ENCODE results near the gene SORCS3. TPM values are rescaled to one million over a fixed set of nuclear protein-coding genes. Genes with fewer than 3 reads are reported as not detected.

Gene SORCS3
- total RNA-seq, 1 donor from 2014 or later = not detected

- no peak for DNase-seq (ENCODE audit: low spot score)
- no peak for TF ChIP-seq CTCF (IDR thresholded peaks at IDR 0.05)
- H3K4me1 Mint-ChIP-seq (ENCODE audit: low read depth) = no peaks in the 10 kb centered on the region
- H3K9me3 Mint-ChIP-seq (ENCODE audit: low read depth) = no peaks in the 10 kb centered on the region
- no peak overlapping the region for H3K27ac Mint-ChIP-seq (ENCODE audit: unreplicated experiment)
- H3K36me3 Mint-ChIP-seq (ENCODE audit: low read depth) = no peaks in the 10 kb centered on the region
- H3K27me3 Mint-ChIP-seq (ENCODE audit: low read depth) = peaks cover 7% of the 10 kb centered on the region
- no peak overlapping the region for H3K4me3 Mint-ChIP-seq (ENCODE audit: unreplicated experiment)
These were observed 17.0 kb downstream of the SORCS3 start for GRCh38 chr10:104658067-104658466.

DNA sequence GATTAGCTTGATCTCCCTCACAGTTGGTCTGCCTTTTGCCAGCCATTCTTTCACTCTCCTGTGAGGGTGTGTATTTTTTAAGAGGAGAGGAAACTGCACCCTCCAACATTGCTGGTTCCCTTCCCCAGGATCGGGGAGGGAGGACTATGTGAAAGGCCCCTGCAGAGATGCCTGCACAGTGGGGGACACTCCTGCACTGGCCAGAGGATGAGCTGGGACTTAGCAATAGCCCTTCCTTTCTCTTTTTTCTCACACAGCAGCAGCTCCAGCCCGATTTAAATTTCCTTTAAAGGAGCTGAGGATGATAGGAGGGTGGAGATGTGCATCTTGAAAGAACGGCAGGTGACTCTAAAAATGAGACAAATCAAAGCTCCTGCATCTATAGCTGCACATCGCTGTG, 18.7 kb downstream of the SORCS3 start:
- Mint-ChIP-seq H3K4me3 (ENCODE audit: unreplicated experiment) (no peak overlapping the region), H3K36me3 (ENCODE audit: low read depth) (no peaks in the 10 kb centered on the region), H3K9me3 (ENCODE audit: low read depth) (no peaks in the 10 kb centered on the region), H3K27ac (ENCODE audit: unreplicated experiment) (no peak overlapping the region), H3K4me1 (ENCODE audit: low read depth) (no peaks in the 10 kb centered on the region), H3K27me3 (ENCODE audit: low read depth) (peaks cover 16% of the 10 kb centered on the region)
- TF ChIP-seq CTCF (IDR thresholded peaks at IDR 0.05) = no peak
- no peak for DNase-seq (ENCODE audit: low spot score)

GRCh38 chr10:104663076-104663475, 22.0 kb downstream of the SORCS3 start:
- Mint-ChIP-seq H3K27ac (ENCODE audit: unreplicated experiment) (no peak overlapping the region), H3K9me3 (ENCODE audit: low read depth) (no peaks in the 10 kb centered on the region), H3K36me3 (ENCODE audit: low read depth) (no peaks in the 10 kb centered on the region), H3K4me3 (ENCODE audit: unreplicated experiment) (no peak overlapping the region), H3K27me3 (ENCODE audit: low read depth) (peaks cover 13% of the 10 kb centered on the region), H3K4me1 (ENCODE audit: low read depth) (no peaks in the 10 kb centered on the region)
- no peak for DNase-seq (ENCODE audit: low spot score)
- no peak for TF ChIP-seq CTCF (IDR thresholded peaks at IDR 0.05)

DNA sequence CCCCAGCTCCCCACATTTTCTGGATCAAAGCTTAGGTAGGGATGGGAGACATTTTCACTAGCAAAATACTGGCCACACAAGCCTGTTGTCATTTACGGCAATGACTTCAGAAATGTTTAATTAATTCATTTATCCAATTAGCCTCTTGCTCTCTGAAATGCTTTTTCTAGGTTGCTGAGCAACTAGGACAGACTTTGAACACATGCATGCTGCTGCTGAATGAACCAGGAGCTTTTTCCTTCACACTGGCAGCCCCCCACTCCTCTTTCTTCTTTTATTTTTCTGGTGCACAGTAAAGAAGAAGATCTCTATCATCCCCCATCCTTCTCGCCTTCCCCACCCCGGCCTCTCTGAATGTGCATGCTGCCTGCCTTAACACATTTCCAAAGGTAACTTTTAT, 22.5 kb downstream of the SORCS3 start:
- TF ChIP-seq CTCF (IDR thresholded peaks at IDR 0.05) = no peak
- peaks cover 13% of the 10 kb centered on the region for H3K27me3 Mint-ChIP-seq (ENCODE audit: low read depth)
- H3K27ac Mint-ChIP-seq (ENCODE audit: unreplicated experiment) = no peak overlapping the region
- no peak for DNase-seq (ENCODE audit: low spot score)
- no peak overlapping the region for H3K4me3 Mint-ChIP-seq (ENCODE audit: unreplicated experiment)
- no peaks in the 10 kb centered on the region for H3K36me3 Mint-ChIP-seq (ENCODE audit: low read depth)
- H3K9me3 Mint-ChIP-seq (ENCODE audit: low read depth) = no peaks in the 10 kb centered on the region
- no peaks in the 10 kb centered on the region for H3K4me1 Mint-ChIP-seq (ENCODE audit: low read depth)

GRCh38 chr10:104664205-104664604, 23.1 kb downstream of the SORCS3 start:
- Mint-ChIP-seq H3K27ac (ENCODE audit: unreplicated experiment) (no peak overlapping the region), H3K36me3 (ENCODE audit: low read depth) (no peaks in the 10 kb centered on the region), H3K4me1 (ENCODE audit: low read depth) (no peaks in the 10 kb centered on the region), H3K27me3 (ENCODE audit: low read depth) (peaks cover 13% of the 10 kb centered on the region), H3K9me3 (ENCODE audit: low read depth) (no peaks in the 10 kb centered on the region), H3K4me3 (ENCODE audit: unreplicated experiment) (no peak overlapping the region)
- no peak for TF ChIP-seq CTCF (IDR thresholded peaks at IDR 0.05)
- DNase-seq (ENCODE audit: low spot score) = no peak
